ENCODE results near the gene NARS2.

DNA sequence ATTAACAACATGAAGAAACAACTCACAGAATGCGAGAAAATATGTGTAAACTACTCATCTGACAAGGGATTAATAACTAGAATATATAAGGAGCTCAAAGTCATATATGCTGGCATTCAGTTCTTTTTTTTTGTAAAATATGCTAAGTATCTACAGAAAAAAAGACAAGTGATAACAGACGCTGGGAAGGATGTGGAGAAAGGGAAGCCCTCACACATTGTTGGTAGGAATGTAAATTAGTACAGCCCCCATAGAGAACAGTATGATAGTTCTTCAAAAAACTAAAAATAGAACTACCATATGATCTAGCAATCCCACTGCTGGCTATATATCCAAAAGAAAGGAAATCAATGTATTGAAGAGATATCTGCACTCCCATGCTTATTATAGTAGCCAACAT, 170.9 kb downstream of the NARS2 start:
- TF ChIP-seq EZH2 (IDR thresholded peaks at IDR 0.05; ENCODE audit: borderline replicate concordance, control insufficient read depth, low read depth, low read length): no peak
- TF ChIP-seq, protein P1, sequence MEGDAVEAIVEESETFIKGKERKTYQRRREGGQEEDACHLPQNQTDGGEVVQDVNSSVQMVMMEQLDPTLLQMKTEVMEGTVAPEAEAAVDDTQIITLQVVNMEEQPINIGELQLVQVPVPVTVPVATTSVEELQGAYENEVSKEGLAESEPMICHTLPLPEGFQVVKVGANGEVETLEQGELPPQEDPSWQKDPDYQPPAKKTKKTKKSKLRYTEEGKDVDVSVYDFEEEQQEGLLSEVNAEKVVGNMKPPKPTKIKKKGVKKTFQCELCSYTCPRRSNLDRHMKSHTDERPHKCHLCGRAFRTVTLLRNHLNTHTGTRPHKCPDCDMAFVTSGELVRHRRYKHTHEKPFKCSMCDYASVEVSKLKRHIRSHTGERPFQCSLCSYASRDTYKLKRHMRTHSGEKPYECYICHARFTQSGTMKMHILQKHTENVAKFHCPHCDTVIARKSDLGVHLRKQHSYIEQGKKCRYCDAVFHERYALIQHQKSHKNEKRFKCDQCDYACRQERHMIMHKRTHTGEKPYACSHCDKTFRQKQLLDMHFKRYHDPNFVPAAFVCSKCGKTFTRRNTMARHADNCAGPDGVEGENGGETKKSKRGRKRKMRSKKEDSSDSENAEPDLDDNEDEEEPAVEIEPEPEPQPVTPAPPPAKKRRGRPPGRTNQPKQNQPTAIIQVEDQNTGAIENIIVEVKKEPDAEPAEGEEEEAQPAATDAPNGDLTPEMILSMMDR (IDR thresholded peaks at IDR 0.05 in 2 of 3, conservative IDR thresholded peaks at IDR 0.05 in 1 of 3; ENCODE audit: control insufficient read depth in 2 of 3, extremely low read depth in 1 of 3, insufficient read depth in 1 of 3, low read depth in 3 of 3, low read length in 3 of 3): no peak
